ENCODE measurements around the gene EDNRB. TPM values are rescaled to one million over a fixed set of nuclear protein-coding genes. Genes with fewer than 3 reads are reported as not detected.

The EDNRB gene
- total and polyA plus RNA-seq, 2 experiments from 2014 or later: 16.9 to 34.6 TPM

GRCh38 chr13:77896977-77897376 lies 21.7 kb downstream of the EDNRB start:
- no peaks in the 10 kb centered on the region for H4K20me1 ChIP-seq (ENCODE audit: insufficient read depth, poor library complexity, severe bottlenecking)
- H3K9me2 ChIP-seq (replicated peaks; ENCODE audit: insufficient read depth): no peaks in the 10 kb centered on the region
- H3K4me3 ChIP-seq: no peak overlapping the region
- no peak overlapping the region for H3K27ac ChIP-seq
- no peak overlapping the region for H3K4me2 ChIP-seq
- TF ChIP-seq CTCF (IDR thresholded peaks at IDR 0.05; ENCODE audit: poor library complexity) (no peak), EZH2 (IDR thresholded peaks at IDR 0.05; ENCODE audit: borderline replicate concordance) (no peak), EZH2phosphoT487 (IDR thresholded peaks at IDR 0.05; ENCODE audit: low read depth, severe bottlenecking, unreplicated experiment) (no peak)
- WGBS (ENCODE audit: low lambda C conversion rate, missing lambda C conversion rate): 60% methylated on average over 2 of the region's 2 CpGs
- no peak for DNase-seq (ENCODE audit: low spot score)
- H3K9me3 ChIP-seq (ENCODE audit: low read depth): no peaks in the 10 kb centered on the region
- no peaks in the 10 kb centered on the region for H3K4me1 ChIP-seq (ENCODE audit: insufficient read depth)
- H3K27me3 ChIP-seq: no peaks in the 10 kb centered on the region
- no peaks in the 10 kb centered on the region for H3K79me2 ChIP-seq
- no peak overlapping the region for H2AFZ ChIP-seq
- no peaks in the 10 kb centered on the region for H3K36me3 ChIP-seq (replicated peaks; ENCODE audit: insufficient read depth, low read depth)

- Histone ChIP-seq H3K4me3 (no peak overlapping the region), H4K20me1 (ENCODE audit: insufficient read depth, poor library complexity, severe bottlenecking) (no peaks in the 10 kb centered on the region), H3K79me2 (no peaks in the 10 kb centered on the region), H3K36me3 (replicated peaks; ENCODE audit: insufficient read depth, low read depth) (no peaks in the 10 kb centered on the region), H2AFZ (no peak overlapping the region), H3K4me2 (no peak overlapping the region), H3K4me1 (ENCODE audit: insufficient read depth) (no peaks in the 10 kb centered on the region), H3K9me2 (replicated peaks; ENCODE audit: insufficient read depth) (no peaks in the 10 kb centered on the region), H3K9me3 (ENCODE audit: low read depth) (no peaks in the 10 kb centered on the region), H3K27ac (no peak overlapping the region), H3K27me3 (no peaks in the 10 kb centered on the region)
- DNase-seq (ENCODE audit: low spot score): no peak
- no peak for TF ChIP-seq CTCF (IDR thresholded peaks at IDR 0.05; ENCODE audit: poor library complexity)
- TF ChIP-seq EZH2phosphoT487 (IDR thresholded peaks at IDR 0.05; ENCODE audit: low read depth, severe bottlenecking, unreplicated experiment): no peak
- WGBS (ENCODE audit: low lambda C conversion rate, missing lambda C conversion rate): 85% methylated on average over 8 of the region's 8 CpGs
Measured at GRCh38 chr13:77896536-77896935, 22.1 kb downstream of the EDNRB start.

GRCh38 chr13:77894743-77895142 lies 23.9 kb downstream of the EDNRB start:
- TF ChIP-seq EZH2 (IDR thresholded peaks at IDR 0.05; ENCODE audit: borderline replicate concordance) (no peak), CTCF (IDR thresholded peaks at IDR 0.05; ENCODE audit: poor library complexity) (no peak), EZH2phosphoT487 (IDR thresholded peaks at IDR 0.05; ENCODE audit: low read depth, severe bottlenecking, unreplicated experiment) (no peak)
- H3K4me2 ChIP-seq: no peak overlapping the region
- no peaks in the 10 kb centered on the region for H3K9me3 ChIP-seq (ENCODE audit: low read depth)
- H2AFZ ChIP-seq: no peak overlapping the region
- H3K36me3 ChIP-seq (replicated peaks; ENCODE audit: insufficient read depth, low read depth): no peaks in the 10 kb centered on the region
- no peak overlapping the region for H3K27ac ChIP-seq
- H3K79me2 ChIP-seq: no peaks in the 10 kb centered on the region
- H3K4me1 ChIP-seq (ENCODE audit: insufficient read depth): no peaks in the 10 kb centered on the region
- WGBS (ENCODE audit: low lambda C conversion rate, missing lambda C conversion rate): 77% methylated on average over 3 of the region's 3 CpGs
- no peak for DNase-seq (ENCODE audit: low spot score)
- no peak overlapping the region for H3K4me3 ChIP-seq
- H3K27me3 ChIP-seq: no peaks in the 10 kb centered on the region
- no peaks in the 10 kb centered on the region for H4K20me1 ChIP-seq (ENCODE audit: insufficient read depth, poor library complexity, severe bottlenecking)
- no peaks in the 10 kb centered on the region for H3K9me2 ChIP-seq (replicated peaks; ENCODE audit: insufficient read depth)

GRCh38 chr13:77893066-77893465 lies 25.6 kb downstream of the EDNRB start:
- H3K4me2 ChIP-seq: no peak overlapping the region
- no peaks in the 10 kb centered on the region for H3K36me3 ChIP-seq (replicated peaks; ENCODE audit: insufficient read depth, low read depth)
- no peaks in the 10 kb centered on the region for H3K79me2 ChIP-seq
- no peaks in the 10 kb centered on the region for H3K27me3 ChIP-seq
- WGBS (ENCODE audit: low lambda C conversion rate, missing lambda C conversion rate): 63% methylated on average over 6 of the region's 6 CpGs
- no peaks in the 10 kb centered on the region for H3K9me2 ChIP-seq (replicated peaks; ENCODE audit: insufficient read depth)
- no peak overlapping the region for H2AFZ ChIP-seq
- TF ChIP-seq EZH2phosphoT487 (IDR thresholded peaks at IDR 0.05; ENCODE audit: low read depth, severe bottlenecking, unreplicated experiment) (no peak), EZH2 (IDR thresholded peaks at IDR 0.05; ENCODE audit: borderline replicate concordance) (no peak), CTCF (IDR thresholded peaks at IDR 0.05; ENCODE audit: poor library complexity) (no peak)
- H3K4me1 ChIP-seq (ENCODE audit: insufficient read depth): no peaks in the 10 kb centered on the region
- no peak overlapping the region for H3K27ac ChIP-seq
- H3K4me3 ChIP-seq: no peak overlapping the region
- no peak for DNase-seq (ENCODE audit: low spot score)
- H3K9me3 ChIP-seq (ENCODE audit: low read depth): no peaks in the 10 kb centered on the region
- H4K20me1 ChIP-seq (ENCODE audit: insufficient read depth, poor library complexity, severe bottlenecking): no peaks in the 10 kb centered on the region
